GM03348 (cell line): ENCODE data around the gene ATP6V1E1.
"Not testable (repeated sequence)": the region's sequence is repeated elsewhere in the genome, so short reads cannot be mapped to it uniquely, and the experiment has no call there.

Experiments
- DNase-seq: peaks from one replicate; pipeline ENCODE4 v3.0.0; 2012; ENCODE audit warnings: low spot score

ATP6V1E1 gene

DNA sequence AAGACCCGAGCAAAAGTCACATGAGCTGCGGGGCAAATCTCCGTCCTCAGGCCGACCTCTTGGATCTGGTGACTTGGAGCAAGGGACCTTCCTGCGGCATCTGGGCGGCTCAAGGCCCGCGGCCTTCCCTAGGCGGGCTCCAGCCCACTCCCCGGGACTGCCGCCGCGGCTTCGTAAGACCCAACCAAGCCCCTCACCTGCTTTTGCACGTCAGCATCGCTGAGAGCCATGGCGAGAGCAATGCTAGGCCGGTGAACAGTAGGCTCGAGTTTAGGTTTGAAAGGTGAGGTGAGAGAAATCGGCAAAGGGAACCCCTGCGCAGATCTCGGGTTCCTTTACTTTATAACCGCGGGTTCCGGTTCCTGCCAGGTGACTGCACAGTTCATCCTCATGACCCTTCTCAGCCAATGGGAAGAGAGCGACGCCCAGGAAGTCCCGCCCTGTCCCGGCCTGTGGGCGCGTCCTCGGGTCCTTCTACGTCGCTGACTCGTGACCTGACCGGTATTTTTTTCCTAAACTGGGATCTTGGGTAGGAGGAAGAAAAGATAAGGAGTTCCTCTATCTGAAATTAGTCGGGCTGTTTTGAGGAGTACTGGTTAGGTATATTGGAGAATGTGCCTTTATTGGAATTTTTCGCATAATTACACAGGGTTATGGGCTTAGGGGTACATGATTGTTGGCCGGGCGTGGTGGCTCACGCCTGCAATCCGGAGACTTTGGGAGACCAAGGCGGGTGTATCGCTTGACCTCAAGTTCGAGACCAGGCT lies at the start of gene ATP6V1E1:
TSS of gene ATP6V1E1 (minus strand) at position 344 of the 767 bp plus-strand sequence. CDS start at position 230, 114 bp downstream.
- peak; percentile 99 for DNase-seq

DNA sequence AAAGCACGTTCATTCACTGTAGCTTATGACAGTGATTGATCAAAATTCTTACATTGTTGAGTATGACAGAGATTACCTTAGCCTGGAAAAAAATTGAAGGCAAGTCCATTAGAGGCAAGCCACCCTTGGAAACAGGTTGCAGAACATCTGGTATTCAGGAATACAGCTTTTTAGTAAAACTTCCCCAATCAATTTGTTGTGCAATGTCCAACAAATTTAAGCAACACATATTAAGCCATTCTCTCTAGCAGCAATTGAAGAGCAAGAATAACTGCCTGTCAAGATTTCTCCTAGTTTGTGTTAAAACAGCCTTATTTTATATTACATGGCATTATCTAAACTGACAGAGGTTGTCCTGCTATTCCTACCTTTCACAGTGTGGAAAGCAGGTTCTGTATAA lies 47.0 kb upstream of the ATP6V1E1 start:
- DNase-seq = no peak

DNA sequence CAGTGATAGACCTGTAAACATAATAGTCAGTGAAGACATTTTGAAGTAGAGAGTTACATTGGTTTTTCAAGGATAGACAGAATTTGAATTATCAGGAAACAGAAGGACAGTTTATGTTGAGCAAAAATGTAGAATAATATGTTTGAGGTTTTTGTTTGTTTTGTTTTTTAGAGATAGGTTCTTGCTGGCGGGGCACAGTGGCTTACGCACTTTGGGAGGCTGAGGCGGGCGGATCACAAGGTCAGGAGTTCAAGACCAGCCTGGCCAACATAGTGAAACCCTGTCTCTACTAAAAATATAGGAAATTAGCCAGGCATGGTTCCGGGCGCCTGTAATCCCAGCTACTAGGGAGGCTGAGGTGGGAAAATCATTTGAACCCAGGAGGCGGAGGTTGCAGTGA lies 45.6 kb upstream of the ATP6V1E1 start:
- DNase-seq = no peak

DNA sequence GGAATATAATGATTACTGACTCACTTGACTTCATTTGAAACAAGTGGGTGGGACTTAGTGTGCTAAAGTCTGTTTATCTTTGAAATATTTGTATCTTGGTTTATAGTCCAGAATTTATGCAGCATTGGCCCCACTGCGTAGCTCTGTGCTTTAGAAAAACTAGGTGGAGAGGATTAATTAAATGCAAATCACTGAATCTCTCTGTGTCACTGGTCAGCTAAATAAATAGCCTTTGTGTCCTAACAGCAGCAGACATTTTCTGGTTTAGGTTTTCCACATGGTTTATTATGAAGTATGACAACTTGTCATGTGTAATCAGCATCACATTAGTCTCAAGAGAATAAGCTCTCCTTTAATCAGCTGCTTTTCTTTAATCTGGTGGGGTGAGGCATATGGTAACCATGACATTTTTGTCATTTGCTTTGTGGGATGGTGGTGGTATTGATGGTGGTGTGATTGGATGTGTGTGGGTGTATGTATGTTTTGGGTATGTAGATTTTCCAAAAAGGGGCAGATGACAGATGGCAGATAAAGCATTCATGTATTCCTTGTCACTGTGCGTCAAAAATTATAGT lies 44.0 kb upstream of the ATP6V1E1 start:
- DNase-seq = no peak

DNA sequence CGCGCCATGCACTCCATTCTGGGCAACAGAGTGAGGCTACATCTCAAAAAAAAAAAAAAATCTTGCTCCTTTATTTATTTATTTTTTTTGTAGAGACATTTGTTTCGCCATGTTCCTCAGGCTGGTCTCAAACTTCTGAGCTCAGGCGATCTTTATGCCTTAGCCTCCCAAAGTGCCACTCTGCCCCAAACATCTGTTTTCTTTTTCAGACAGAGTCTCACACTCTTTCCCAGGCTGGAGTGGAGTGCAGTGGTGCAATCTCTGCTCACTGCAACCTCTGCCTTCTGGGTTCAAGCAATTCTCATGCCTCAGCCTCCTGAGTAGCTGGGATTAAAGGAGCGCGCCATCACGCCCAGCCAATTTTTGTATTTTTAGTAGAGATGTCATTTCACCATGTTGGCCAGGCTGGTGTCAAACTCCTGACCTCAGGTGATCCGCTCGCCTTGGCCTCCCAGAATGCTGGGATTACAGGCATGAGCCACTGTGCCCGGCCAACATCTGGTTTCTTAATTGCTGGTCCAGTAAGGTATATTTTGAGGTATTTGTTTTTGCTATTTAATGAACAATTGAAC lies 43.1 kb upstream of the ATP6V1E1 start:
- not testable (repeated sequence) for DNase-seq

DNA sequence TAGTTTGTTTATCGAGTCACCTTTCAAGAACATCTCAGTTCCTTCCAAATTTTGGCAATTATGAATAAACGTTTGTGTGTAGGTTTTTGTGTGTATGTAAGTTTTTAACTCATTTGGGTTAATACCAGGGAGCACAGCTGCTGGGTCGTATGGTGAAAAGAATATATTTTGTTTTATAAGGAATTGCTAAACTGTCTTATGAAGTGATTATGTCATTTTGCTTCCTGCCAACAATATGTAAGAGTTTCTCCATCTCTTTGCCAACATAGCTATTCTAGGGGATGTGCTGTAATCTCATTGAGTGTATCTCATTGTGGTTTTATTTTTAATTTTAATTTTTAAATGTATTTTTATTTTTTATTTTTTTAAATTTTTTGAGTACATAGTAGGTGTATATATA lies 37.3 kb upstream of the ATP6V1E1 start:
- DNase-seq = peak; percentile 34

DNA sequence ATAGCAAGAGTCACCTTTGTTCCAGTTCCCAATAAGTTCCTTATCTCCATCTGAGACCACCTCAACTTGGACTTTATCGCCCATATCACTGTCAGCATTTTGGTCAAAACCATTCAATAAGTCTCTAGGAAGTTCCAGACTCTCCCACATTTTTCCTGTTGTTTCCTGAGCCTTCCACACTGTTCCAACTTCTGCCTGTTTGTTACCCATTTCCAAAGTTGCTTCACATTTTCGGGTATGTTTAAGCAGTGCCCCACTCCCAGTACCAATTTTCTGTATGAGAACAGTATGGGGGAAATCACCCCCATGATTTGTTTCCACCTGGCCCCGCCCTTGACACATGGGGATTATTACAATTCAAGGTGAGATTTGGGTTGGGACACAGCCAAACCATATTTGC lies 36.7 kb upstream of the ATP6V1E1 start:
- no peak for DNase-seq

DNA sequence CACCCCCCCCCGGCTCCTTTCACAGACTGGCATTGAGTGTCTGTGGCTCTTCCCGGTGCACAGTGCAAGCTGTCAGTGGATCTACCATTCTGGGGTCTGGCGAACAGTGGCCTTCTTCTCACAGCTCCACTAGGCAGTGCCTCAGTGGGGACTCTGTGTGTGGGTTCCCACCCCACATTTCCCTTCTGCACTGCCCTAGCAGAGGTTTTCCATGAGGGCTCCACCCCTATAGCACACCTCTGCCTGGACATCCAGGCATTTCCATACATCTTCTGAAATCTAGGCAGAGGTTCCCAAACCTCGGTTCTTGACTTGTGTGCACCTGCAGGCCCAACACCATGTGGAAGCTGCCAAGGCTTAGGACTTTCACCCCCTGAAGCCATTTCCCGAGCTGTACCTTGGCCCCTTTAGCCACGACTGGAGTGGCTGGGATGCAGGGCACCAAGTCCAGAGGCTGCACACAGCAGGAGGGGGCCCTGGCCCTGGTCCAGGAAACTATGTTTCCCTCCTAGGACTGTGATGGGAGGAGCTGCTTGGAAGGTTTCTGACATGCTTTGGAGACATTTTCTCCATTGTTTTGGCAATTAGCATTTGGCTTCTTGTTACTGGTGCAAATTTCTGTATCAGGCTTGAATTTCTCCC lies 36.0 kb upstream of the ATP6V1E1 start:
- DNase-seq = no peak

DNA sequence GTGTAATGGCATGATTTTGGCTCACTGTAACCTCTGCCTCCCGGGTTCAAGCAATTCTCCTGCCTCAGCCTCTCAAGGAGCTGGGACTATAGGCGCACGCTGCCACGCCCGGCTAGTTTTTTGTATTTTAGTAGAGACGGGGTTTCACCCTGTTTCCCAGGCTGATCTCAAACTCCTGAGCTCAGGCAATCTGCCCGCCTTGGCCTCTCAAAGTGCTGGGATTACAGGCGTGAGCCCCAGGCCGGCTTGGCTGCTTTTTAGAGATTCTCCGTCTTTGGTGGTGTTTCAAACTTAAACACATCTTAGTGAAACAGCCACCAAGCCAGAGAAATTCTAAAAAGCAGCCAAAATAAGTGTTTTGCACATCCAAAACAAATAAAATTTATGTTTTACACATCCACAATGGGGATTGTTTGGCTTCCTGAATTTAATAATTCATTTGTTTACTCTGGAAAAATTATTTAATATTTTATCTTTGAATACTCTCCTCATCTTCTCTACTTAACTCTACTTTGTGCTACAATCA lies 28.4 kb upstream of the ATP6V1E1 start:
- no peak for DNase-seq

DNA sequence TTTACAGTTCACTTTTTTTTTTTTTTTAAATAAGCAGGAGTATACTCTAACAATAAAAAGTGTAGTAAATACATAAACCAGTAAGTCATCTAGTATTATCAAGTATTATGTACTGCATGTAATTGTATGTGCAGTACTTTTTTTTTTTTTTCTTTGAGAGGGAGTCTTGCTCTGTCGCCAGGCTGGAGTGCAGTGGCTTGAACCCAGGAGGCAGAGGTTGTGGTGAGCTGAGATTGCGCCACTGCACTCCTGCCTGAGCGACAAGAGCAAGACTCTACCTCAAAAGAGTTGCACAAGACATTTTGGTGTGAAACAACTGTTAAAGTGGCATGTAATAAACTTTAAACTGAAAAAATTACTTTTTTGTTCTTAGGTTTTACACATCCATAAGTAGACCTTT lies 26.7 kb upstream of the ATP6V1E1 start:
- DNase-seq = no peak

DNA sequence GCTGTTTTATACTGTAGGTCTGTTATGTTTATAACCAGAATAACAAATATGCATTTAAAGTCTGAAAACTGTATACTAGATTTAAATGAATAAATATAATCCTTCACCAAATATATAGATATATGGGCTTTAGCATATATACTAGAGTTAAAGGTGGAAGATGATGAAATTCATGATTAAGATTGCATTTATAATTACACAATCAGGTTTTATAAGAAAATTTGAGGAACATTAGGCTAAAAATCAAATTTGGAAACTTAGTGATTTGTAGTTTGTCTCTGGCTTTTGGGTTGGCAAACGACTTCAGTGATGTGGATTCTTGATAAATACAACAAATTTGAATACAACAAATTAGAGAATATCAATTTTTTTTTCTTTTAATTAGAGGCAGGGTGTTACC lies 20.0 kb upstream of the ATP6V1E1 start:
- no peak for DNase-seq

DNA sequence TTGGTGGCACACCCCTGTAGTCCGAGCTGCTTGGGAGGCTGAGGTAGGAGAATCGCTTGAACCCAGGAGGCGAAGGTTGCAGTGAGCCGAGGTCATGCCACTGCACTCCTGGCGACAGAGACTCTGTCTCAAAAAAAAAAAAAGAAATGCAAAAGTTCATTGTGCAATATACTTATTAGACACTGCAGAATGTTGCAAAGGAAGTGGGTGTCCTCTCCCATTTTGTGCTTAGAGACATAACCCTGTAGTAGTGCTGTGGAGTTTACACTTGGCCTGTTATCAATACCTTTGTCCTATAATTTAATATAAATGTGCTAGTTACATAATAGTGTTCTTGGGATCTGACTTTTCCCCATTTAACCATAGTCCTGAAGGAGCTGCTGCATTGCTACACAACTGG lies 19.4 kb upstream of the ATP6V1E1 start:
- peak; percentile 20 for DNase-seq

DNA sequence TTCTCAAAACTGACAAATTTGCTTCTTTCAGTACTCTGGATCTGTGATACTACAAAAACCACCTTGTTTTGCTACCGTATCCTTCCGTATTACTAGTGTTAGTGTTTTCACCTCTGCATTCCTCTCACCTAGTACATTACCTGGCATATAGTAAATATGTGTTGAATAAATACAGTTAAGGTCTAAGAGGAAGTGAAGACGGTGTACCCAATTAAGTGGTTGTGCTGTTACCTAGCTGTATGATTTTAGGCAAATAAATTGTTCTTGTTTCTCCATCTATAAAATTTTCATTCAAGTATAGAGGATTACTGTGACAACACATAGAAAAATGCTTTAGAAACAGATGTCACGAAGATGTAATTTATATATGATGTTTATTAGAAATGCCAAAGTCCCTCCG lies 18.9 kb upstream of the ATP6V1E1 start:
- no peak for DNase-seq

DNA sequence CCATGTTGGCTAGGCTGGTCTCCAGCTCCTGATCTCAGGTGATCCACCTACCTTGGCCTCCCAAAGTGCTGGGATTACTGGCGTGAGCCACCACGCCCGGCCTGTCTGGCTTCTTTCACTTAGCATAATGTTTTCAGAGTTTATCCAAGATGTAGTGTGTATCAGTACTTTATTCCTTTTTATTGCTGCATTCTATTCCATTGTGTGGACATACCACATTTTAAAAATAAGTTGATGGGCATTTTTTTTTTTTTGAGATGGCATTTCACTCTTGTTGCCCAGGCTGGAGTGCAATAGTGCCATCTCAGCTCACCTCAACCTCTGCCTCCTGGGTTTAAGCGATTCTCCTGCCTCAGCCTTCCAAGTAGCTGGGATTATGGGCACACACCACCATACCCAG lies 13.8 kb upstream of the ATP6V1E1 start:
- not testable (repeated sequence) for DNase-seq

DNA sequence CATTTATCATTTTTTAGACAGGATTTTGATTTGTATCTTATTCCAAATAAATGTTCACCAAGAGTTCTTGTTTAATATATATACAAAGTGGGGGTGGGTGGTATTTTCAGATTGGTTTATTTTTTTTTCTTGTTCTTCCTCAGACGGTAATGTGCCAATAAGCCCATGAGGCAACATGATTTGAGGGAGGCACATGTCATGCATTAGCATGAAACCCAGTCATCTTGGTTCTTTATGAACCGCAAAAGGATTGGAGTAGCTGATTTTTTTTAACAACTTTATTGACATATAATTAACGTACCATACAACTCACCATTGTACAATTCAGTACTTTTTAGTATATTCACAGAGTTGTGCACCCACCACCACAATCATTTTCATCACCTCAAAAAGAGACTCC lies 12.7 kb upstream of the ATP6V1E1 start:
- no peak for DNase-seq

DNA sequence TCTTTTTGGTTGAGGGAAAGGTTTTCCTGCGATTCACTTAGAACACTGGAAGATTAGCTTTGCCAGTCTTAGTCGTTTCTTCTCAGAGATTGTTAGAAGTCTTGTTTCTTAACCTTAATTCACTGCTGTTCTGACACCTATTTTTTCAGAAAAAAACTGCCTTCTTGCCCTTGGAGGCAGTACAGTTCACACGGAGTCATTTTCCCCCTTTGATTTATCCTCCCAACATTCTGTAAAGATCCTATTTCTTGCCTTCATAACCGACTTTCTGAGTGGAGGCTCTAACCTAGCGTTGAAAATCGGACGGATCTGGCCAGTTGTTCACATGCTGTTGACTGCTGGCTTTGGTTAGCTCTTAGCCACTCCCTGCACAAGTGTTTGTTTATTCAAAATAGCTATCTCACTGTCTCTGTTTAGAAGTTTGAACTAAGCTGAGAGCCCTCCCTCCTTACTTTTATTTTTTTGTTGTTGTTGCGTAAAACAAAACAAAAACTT lies 10.7 kb upstream of the ATP6V1E1 start:
- DNase-seq = peak; percentile 67

DNA sequence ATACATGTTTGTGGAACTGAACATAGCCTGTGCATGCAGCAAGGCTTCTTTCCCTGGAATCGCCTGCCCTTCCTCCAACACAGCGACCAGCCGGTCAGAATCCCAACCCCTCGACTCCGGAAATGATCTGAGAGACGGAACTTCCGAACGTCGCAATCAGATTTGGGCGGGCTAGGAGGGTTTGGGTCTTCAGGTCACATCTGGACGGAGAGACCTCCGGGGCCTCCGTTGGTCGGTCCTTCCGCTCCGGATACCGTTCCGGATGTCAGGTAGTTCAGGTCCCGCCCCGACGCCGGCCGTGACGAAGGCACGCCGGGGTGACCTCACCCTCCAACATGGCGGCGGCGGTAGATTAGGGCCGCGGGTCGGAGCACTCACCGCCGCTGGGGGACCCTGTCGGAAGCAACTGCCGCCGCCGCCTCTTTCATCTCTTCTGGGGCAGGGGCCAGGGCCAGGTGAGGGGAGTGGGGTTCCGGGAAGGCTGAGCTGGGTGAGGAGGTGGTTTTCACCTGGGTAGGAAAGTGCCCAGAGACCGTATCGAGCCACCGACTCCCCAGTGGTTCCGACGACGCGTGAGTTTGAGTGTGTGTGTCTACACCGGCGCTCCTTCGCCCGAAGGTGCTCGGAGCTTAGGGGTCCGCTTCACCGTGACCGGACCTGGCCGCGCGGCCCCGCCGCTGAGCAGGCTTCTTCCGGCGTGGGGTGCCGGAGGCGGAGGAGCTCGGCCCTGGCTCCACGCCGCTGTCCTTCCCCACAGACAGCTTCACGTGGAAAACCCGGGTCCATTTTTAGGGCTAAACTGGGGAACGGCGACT lies 10.1 kb upstream of the ATP6V1E1 start, which contains the start of gene BCL2L13:
TSS of gene BCL2L13 (plus strand) at position 326 of the 815 bp plus-strand sequence. CDS start 16,955 bp downstream, outside the sequence.
- DNase-seq = peak; percentile 95

DNA sequence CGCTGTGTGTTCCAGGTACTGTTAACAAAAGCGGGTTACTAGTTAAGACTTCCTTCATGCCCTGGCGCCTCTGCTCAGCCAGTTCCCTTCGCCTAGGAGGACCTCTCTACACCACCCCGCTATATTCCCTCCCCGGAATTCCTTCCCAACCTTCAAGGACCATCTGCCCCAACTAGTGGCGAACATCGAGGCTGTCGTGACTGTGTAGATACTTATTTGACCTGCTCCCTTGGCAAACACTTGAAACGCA lies 9.6 kb upstream of the ATP6V1E1 start:
- peak; percentile 62 for DNase-seq

DNA sequence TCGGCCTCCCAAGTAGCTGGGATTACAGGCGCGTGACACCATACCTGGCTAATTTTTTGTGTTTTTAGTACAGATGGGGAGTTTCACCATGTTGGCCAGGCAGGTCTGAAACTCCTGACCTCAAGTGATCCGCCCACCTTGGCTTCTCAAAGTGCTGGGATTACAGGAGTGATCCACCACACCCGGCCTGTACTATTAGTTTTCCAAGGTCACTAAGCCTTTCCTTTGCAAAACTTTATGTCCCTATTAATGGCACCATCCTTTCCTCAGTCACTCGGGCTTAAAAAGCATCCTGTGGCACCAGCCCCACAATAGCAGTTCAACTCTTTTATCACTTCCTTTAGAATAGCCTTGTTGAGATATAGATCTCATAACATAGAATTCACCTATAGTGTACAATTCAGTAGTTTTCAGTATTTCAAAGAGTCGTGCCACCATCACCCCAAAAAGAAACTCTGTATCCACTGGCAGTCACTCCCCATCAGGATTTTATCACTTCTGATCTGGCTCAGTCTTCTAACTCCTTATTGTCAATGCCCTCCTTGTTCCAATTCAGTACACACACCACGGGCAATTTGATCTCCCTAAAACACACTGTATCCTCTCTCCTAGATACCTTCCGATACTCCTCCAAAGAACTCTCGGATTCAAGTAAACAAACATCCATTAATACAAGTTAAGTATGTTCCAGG lies 9.1 kb upstream of the ATP6V1E1 start:
- no peak for DNase-seq

DNA sequence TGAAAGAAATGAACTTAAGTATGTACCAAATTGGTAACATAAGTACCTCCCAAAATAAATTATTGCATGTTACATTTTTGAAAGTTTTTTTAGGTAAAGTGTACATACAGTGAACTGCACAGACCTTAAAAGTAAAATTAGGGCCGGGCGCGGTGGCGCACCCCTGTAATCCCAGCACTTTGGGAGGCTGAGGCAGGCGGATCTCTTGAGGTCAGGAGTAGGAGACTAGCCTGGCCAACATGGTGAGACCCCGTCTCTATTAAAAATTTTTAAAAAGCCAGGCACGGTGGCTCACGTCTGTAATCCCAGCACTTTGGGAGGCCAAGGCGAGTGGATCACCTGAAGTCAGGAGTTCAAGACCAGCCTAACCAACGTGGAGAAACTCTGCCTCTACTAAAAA lies 8.3 kb upstream of the ATP6V1E1 start:
- not testable (repeated sequence) for DNase-seq

DNA sequence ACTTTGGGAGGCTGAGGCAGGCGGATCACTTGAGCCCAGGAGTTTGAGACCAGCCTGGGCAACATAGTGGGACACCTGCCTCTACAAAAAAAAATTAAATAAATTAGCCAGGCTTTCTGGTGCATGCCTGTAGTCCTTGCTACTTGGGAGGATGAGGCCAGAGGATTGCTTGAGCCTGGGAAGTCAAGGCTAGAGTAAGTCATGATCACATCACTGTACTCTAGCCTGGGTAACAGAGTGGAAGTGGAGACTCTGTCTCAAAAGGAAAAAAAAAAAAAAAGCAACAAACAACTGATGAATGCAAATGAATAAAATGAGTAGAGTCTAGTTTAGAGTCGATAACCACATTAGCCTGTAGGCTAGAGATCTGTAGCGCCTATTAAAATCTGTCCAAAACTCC lies 6.1 kb upstream of the ATP6V1E1 start:
- no peak for DNase-seq
